Ovary (tissue), 9 donors: Measurements from ENCODE around the gene TLR9. TPM values are rescaled to one million over a fixed set of nuclear protein-coding genes. Genes with fewer than 3 reads are reported as not detected.

Experiments used
- DNase-seq, 5 donors: peaks; one replicate each; pipeline ENCODE4 v3.0.0-alpha.2; 2019 to 2020
- H3K27ac ChIP-seq, 2 donors: fragments of 200-600 bp; one replicate each; pipeline versions ENCODE4 v1.5.1 to v1.8.0; 2019 to 2022
- H3K27me3 ChIP-seq: fragments of 200-600 bp; one replicate; pipeline ENCODE4 v1.8.0; 2022
- H3K36me3 ChIP-seq: fragments of 200-600 bp; sonication (generic); one replicate; pipeline ENCODE4 v1.5.1; 2019
- H3K4me1 ChIP-seq: one replicate; pipeline ENCODE4 v1.8.1; 2013; ENCODE audit warnings: mild to moderate bottlenecking, moderate library complexity; ENCODE audit not compliant: insufficient read depth
- H3K4me3 ChIP-seq: fragments of 200-600 bp; sonication (generic); one replicate; pipeline ENCODE4 v1.5.1; 2017
- H3K9me3 ChIP-seq, 2 donors: fragments of 200-600 bp in 1 of 2; sonication (generic) in 1 of 2; one replicate each; pipeline versions ENCODE4 v1.5.1 to v1.8.1; 2013 to 2019; ENCODE audit warnings: mild to moderate bottlenecking in 1 of 2, moderate library complexity in 1 of 2
- EP300 ChIP-seq: sonication (generic); formaldehyde crosslinking; IDR thresholded peaks from one replicate; pipeline ENCODE4 v1.6.1; 2017; ENCODE audit warnings: antibody characterized with exemption
- POLR2A ChIP-seq: fragments of 450-650 bp; IDR thresholded peaks from one replicate; pipeline ENCODE4 v1.6.1; 2017; ENCODE audit warnings: antibody characterized with exemption, mild to moderate bottlenecking, moderate library complexity
- WGBS, 3 donors: extraction: QIAGEN DNeasy Blood & Tissue Kit in 1 of 3; methylation state at CpG; one replicate each; pipeline versions ENCODE4 v1.1.5 to v1.1.7; 2013 to 2017; 5-methylcytosine and 5-hydroxymethylcytosine counted together
- intact Hi-C, 4 donors: fragments of 100-400 bp; cut with DNase I; formaldehyde crosslinking; loops; one replicate each; pipeline versions ENCODE4 v1.11.0 to v1.15.1; 2022 to 2023
- polyA plus RNA-seq, 2 donors: library from polyadenylated mRNA; stranded (reverse); fragments of 200-250 nt in 1 of 2; fragments of 350-450 nt in 1 of 2; fragmentation: Illumina TruSeq in 1 of 2; extraction: RNeasy Lipid Tissue Mini Kit (QIAGEN cat#74804) in 1 of 2; gene quantifications; one replicate each; pipeline ENCODE4 v1.2.3, GENCODE V29; 2013 to 2014
- total RNA-seq, 7 donors: library from RNA; depleted of rRNA in 2 of 7; stranded (reverse); fragments of >200 nt in 2 of 7; fragmentation: NEBNext Ultra II Directional in 3 of 7; extraction: Animal tissue kit (Norgen Biotek cat#: 25700) in 3 of 7; gene quantifications; one replicate each; pipeline versions ENCODE4 v1.1.0 to v1.2.4, GENCODE V29; 2016 to 2023
- TF ChIP-seq, protein P1 (sequence below), 3 donors: fragments of 450-650 bp in 2 of 3; fragments of 200-600 bp in 1 of 3; IDR thresholded peaks; one replicate each; pipeline versions ENCODE4 v1.5.1 to v1.8.0; 2016 to 2022; ENCODE audit warnings: antibody characterized with exemption in 3 of 3, mild to moderate bottlenecking in 1 of 3
- donor health status: DM: no; HTN: no; CAD: no; lungs with moderate emphysema.
- donor health status: DM: no; HTN: no; CAD: no.
- donor health status: Bipolar disorder and iron deficiency.
- donor health status: DM: yes; HTN: yes; CAD: no.
- donor health status: DM: no; HTN: no; CAD: no.
- donor health status: DM: yes; HTN: yes; CAD: no.

The TLR9 gene
- total and polyA plus RNA-seq, 9 donors = 0.15 to 1.5 (median 0.58) TPM; not detected in 2

DNA sequence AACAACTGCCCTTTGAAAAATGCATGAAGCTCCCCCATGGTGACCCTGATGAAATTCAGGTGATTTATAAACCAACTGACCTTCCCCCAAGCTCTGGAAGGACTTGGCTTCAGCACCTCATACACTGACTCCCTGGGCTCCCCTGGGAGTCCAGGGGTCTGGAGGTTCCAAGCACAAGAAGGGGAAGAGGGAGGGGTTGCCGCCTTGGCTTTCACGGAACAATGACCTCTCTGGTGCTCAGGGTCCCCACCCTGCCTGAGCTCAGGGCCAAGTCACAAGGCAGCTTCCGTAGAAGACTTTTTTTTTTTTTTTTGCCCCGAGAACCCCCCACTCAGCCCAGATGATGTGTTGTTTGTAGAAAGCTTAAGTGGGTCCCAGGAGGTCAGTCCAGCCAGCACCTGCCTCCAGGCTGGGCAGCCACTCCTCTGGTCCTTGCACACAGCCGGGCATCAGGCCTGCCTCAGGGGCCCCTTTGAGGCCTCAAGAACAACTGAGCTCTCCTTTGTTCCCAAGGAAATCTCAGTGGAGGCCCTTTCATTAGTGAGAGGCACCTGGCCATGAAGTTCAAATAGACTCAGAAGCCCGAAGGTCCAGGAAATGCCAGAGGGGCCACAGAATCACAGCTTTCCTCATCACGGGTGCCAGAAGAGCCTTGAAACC, 41.5 kb downstream of the TLR9 start:
- no peaks in the 10 kb centered on the region for H3K36me3 ChIP-seq
- no peak overlapping the region for H3K27ac ChIP-seq
- H3K27me3 ChIP-seq = no peaks in the 10 kb centered on the region
- no peak for DNase-seq
- intact Hi-C loops = no loop called here
- H3K4me1 ChIP-seq = no peaks in the 10 kb centered on the region
- no peak for TF ChIP-seq POLR2A
- TF ChIP-seq, protein P1, sequence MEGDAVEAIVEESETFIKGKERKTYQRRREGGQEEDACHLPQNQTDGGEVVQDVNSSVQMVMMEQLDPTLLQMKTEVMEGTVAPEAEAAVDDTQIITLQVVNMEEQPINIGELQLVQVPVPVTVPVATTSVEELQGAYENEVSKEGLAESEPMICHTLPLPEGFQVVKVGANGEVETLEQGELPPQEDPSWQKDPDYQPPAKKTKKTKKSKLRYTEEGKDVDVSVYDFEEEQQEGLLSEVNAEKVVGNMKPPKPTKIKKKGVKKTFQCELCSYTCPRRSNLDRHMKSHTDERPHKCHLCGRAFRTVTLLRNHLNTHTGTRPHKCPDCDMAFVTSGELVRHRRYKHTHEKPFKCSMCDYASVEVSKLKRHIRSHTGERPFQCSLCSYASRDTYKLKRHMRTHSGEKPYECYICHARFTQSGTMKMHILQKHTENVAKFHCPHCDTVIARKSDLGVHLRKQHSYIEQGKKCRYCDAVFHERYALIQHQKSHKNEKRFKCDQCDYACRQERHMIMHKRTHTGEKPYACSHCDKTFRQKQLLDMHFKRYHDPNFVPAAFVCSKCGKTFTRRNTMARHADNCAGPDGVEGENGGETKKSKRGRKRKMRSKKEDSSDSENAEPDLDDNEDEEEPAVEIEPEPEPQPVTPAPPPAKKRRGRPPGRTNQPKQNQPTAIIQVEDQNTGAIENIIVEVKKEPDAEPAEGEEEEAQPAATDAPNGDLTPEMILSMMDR (IDR thresholded peaks at IDR 0.05) = no peak
- no peak for TF ChIP-seq EP300
- no peaks in the 10 kb centered on the region for H3K9me3 ChIP-seq
- WGBS, 3 donors = 85 to 91% (median 86%) methylated on average over 7 of the region's 7 CpGs
- no peak overlapping the region for H3K4me3 ChIP-seq

DNA sequence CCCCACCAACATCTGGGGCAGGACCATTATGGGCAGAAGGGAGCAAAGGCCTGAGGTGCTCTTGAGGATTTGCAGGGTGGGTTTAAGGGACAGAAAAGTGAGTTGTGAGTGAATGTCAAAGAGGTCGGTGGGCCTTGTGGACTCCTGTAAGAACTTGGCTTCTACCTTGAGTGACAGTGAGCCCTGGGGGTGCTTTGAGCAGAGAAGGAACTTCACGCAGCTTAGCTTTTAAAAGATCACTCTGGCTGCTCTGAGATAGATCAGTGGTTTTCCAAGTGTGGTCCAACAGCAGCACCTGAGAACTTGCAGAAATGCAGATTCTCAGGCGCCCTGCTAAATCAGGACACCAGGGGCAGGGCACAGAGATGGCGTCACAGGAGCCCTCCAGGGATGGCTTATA, 42.8 kb downstream of the TLR9 start:
- TF ChIP-seq EP300 (no peak), POLR2A (no peak)
- TF ChIP-seq, protein P1 (IDR thresholded peaks at IDR 0.05) = no peak
- DNase-seq = no peak
- Histone ChIP-seq H3K27ac (no peak overlapping the region), H3K27me3 (no peaks in the 10 kb centered on the region), H3K4me3 (no peak overlapping the region), H3K9me3 (no peaks in the 10 kb centered on the region), H3K4me1 (no peaks in the 10 kb centered on the region), H3K36me3 (no peaks in the 10 kb centered on the region)
- intact Hi-C loops = no loop called here
- 94 to 100% (median 94%) methylated on average over 4 of the region's 4 CpGs for WGBS, 3 donors

DNA sequence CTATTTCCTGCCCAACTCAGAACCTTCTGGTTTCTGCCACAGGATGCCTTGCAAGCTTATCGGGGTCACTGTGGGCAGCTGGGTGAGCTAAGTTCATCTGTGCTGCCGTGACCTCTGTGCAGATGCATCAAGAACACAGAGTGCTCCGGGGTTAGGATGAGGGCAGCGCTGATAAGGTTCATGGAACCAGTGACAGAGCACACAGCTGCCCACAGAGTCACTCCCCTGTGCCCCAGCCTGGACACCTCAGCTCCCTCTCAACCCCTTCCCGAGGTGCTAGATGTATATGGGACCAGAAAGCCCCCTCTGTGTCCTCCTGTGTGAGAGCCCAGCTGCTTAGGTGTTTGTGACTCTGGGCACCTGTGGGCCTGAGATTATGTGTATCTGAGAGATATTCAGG, 43.2 kb downstream of the TLR9 start:
- H3K36me3 ChIP-seq = no peaks in the 10 kb centered on the region
- TF ChIP-seq POLR2A (no peak), EP300 (no peak)
- TF ChIP-seq, protein P1 (IDR thresholded peaks at IDR 0.05) = no peak
- no peak overlapping the region for H3K4me3 ChIP-seq
- no peak for DNase-seq
- H3K9me3 ChIP-seq = no peaks in the 10 kb centered on the region
- intact Hi-C loops = no loop called here
- 73 to 86% (median 84%) methylated on average over 5 of the region's 5 CpGs for WGBS, 3 donors
- H3K4me1 ChIP-seq = no peaks in the 10 kb centered on the region
- H3K27ac ChIP-seq = no peak overlapping the region
- no peaks in the 10 kb centered on the region for H3K27me3 ChIP-seq

DNA sequence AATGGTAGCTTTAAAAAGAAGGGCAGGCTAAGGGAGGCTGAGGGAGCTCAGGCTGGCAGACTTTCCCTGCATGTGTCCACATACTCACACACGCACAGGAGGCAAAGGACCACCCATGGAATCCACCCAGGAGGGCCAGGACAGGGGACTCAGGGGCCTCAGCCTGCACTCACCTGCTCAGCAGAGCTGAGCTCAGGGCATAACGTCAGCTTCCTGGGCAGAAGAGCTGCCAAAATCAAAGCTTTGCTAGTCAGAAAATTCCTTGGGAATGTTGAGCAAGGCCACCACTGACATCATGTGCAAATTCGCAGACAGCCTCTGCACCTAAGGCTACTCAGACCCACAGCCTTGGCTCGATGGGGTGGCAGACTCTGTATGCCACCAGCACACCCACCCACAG, 43.9 kb downstream of the TLR9 start:
- H3K9me3 ChIP-seq = no peaks in the 10 kb centered on the region
- H3K4me1 ChIP-seq = no peaks in the 10 kb centered on the region
- no peak overlapping the region for H3K27ac ChIP-seq
- no peaks in the 10 kb centered on the region for H3K27me3 ChIP-seq
- no peaks in the 10 kb centered on the region for H3K36me3 ChIP-seq
- no peak overlapping the region for H3K4me3 ChIP-seq
- TF ChIP-seq, protein P1 (IDR thresholded peaks at IDR 0.05) = no peak
- no peak for TF ChIP-seq POLR2A
- TF ChIP-seq EP300 = no peak
- no peak for DNase-seq
- intact Hi-C loops = no loop called here
- WGBS, 3 donors = 17 to 43% (median 20%) methylated on average over 4 of the region's 4 CpGs
